Activated T-cell treated with anti-CD3 and anti-CD28 coated beads for 1 hour (primary cell): Measurements from ENCODE around the gene SAMMSON.

Source experiments
- DNase-seq: peaks from one replicate; pipeline ENCODE4 v3.0.0-alpha.2; 2020; ENCODE audit warnings: low read depth

The SAMMSON gene

GRCh38 chr3:70011582-70011981, 12.0 kb downstream of the SAMMSON start:
- no peak for DNase-seq

- no peak for DNase-seq
These were observed 21.6 kb downstream of the SAMMSON start for GRCh38 chr3:70020906-70021660.

- DNase-seq: no peak
These were observed 28.8 kb downstream of the SAMMSON start for GRCh38 chr3:70028361-70028760.

GRCh38 chr3:70038693-70039092, 39.2 kb downstream of the SAMMSON start:
- no peak for DNase-seq

GRCh38 chr3:70040386-70040785, 40.9 kb downstream of the SAMMSON start:
- DNase-seq: no peak

- DNase-seq: no peak
These were observed 43.1 kb downstream of the SAMMSON start for GRCh38 chr3:70042641-70043040.

- DNase-seq: no peak
These were observed 50.2 kb downstream of the SAMMSON start for GRCh38 chr3:70049761-70050160.

GRCh38 chr3:70053293-70053692, 53.8 kb downstream of the SAMMSON start:
- no peak for DNase-seq

GRCh38 chr3:70056081-70056480, 56.5 kb downstream of the SAMMSON start:
- DNase-seq: no peak

GRCh38 chr3:70057426-70057825, 57.9 kb downstream of the SAMMSON start:
- DNase-seq: no peak

GRCh38 chr3:70061096-70061495, 61.6 kb downstream of the SAMMSON start:
- no peak for DNase-seq

GRCh38 chr3:70064194-70064779, 64.8 kb downstream of the SAMMSON start:
- DNase-seq: no peak

- no peak for DNase-seq
These were observed 66.2 kb downstream of the SAMMSON start for GRCh38 chr3:70065696-70066253.

- no peak for DNase-seq
These were observed 68.5 kb downstream of the SAMMSON start for GRCh38 chr3:70067860-70068521.

GRCh38 chr3:70069557-70069956, 70.0 kb downstream of the SAMMSON start:
- no peak for DNase-seq

GRCh38 chr3:70071138-70071537, 71.6 kb downstream of the SAMMSON start:
- DNase-seq: no peak

- no peak for DNase-seq
These were observed 72.6 kb downstream of the SAMMSON start for GRCh38 chr3:70072180-70072579.

GRCh38 chr3:70072754-70073153, 73.2 kb downstream of the SAMMSON start:
- no peak for DNase-seq

GRCh38 chr3:70075101-70075500, 75.6 kb downstream of the SAMMSON start:
- no peak for DNase-seq

- no peak for DNase-seq
These were observed 76.9 kb downstream of the SAMMSON start for GRCh38 chr3:70076396-70076795.

- DNase-seq: no peak
These were observed 79.2 kb downstream of the SAMMSON start for GRCh38 chr3:70078778-70079177.

GRCh38 chr3:70085613-70086012, 86.1 kb downstream of the SAMMSON start:
- no peak for DNase-seq

GRCh38 chr3:70086336-70086735, 86.8 kb downstream of the SAMMSON start:
- DNase-seq: no peak
